Tibial nerve (tissue), 4 donors: ENCODE data around the gene TMEM214.

Source experiments
- EP300 ChIP-seq, 2 donors: sonication (generic); formaldehyde crosslinking; IDR thresholded peaks; one replicate each; pipeline ENCODE4 v1.6.1; 2017; ENCODE audit warnings: antibody characterized with exemption in 2 of 2, mild to moderate bottlenecking in 1 of 2
- POLR2A ChIP-seq, 2 donors: fragments of 450-650 bp; IDR thresholded peaks; one replicate each; pipeline ENCODE4 v1.6.1; 2017; ENCODE audit warnings: antibody characterized with exemption in 2 of 2, mild to moderate bottlenecking in 2 of 2, moderate library complexity in 2 of 2
- TF ChIP-seq, protein P1 (sequence below), 5 experiments: fragments of 200-600 bp in 3 of 5; fragments of 450-650 bp in 2 of 5; sonication (generic) in 3 of 5; IDR thresholded peaks; one replicate each; pipeline ENCODE4 v1.5.1; 2016 to 2019; ENCODE audit warnings: antibody characterized with exemption in 5 of 5, mild to moderate bottlenecking in 3 of 5, moderate library complexity in 2 of 5

GRCh38 chr2:27084297-27085061 lies 51.7 kb downstream of the TMEM214 start:
- TF ChIP-seq, protein P1, sequence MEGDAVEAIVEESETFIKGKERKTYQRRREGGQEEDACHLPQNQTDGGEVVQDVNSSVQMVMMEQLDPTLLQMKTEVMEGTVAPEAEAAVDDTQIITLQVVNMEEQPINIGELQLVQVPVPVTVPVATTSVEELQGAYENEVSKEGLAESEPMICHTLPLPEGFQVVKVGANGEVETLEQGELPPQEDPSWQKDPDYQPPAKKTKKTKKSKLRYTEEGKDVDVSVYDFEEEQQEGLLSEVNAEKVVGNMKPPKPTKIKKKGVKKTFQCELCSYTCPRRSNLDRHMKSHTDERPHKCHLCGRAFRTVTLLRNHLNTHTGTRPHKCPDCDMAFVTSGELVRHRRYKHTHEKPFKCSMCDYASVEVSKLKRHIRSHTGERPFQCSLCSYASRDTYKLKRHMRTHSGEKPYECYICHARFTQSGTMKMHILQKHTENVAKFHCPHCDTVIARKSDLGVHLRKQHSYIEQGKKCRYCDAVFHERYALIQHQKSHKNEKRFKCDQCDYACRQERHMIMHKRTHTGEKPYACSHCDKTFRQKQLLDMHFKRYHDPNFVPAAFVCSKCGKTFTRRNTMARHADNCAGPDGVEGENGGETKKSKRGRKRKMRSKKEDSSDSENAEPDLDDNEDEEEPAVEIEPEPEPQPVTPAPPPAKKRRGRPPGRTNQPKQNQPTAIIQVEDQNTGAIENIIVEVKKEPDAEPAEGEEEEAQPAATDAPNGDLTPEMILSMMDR (IDR thresholded peaks at IDR 0.05) = no peak
- no peak for TF ChIP-seq EP300 (IDR thresholded peaks at IDR 0.05)
- no peak for TF ChIP-seq POLR2A (IDR thresholded peaks at IDR 0.05)
